HG02759 (cell line): ENCODE measurements around the gene ATP11C.
"Not testable (repeated sequence)": the region's sequence is repeated elsewhere in the genome, so short reads cannot be mapped to it uniquely, and the experiment has no call there.

Experiments
- ATAC-seq: cut with Tn5 transposase; IDR thresholded peaks from one replicate; pipeline ENCODE4 v1.9.1; 2021; ENCODE audit warnings: mild to moderate bottlenecking, moderate library complexity; ENCODE audit not compliant: unreplicated experiment

ATP11C gene

GRCh38 chrX:139932901-139933796 lies at the start of gene ATP11C:
TSS of gene ATP11C (minus strand) at chrX:139933053. CDS start at chrX:139932042, 1,011 bp downstream.
- peak; percentile 76 for ATAC-seq

- ATAC-seq: no peak
Observed at GRCh38 chrX:139974471-139974870, 41.6 kb upstream of the ATP11C start.

DNA sequence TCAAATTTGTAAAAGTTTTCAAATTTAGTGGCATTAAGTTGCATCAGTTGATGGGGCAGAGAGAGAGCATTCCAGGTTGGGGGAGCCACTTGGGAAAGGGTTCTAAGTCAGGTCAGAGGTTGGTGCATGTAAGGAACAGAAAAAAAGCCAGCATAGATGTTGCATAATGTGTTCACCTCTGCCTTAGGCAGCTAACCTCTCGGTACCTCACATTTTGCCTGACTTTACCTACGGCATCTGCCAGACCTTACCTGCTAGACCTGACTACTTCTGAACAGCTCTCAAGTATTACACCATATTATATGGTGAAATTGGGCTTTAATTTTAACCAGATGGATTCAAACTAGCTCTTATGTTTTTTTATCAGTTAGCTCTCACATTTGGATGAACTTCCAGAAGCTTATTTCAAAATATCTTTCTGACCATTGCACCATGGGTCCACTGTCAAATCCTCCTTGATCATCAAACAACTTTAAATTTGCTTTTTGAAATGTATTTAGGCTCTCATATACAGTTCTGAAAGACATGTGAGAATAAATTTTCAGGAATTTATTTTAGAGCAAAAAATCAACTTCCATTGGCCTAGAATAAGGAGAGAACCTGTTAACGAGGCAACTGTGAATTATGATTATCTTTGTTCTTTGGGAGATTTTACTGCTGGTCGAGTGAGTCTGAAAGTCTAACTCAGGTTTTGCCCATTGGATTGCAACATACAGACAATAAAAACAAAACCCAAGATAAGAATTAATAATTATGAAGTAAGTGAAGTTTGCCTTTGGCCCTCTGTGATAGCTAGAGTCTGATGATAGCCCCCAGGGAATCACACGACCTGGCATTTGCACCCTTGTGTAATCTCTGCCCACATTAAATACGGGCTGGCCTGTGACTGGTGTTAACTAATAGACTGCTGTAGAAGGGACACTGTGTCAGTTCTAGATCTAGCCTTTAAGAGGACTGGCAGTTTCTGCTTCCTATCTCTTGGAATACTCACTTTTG lies 40.1 kb upstream of the ATP11C start:
- no peak for ATAC-seq

DNA sequence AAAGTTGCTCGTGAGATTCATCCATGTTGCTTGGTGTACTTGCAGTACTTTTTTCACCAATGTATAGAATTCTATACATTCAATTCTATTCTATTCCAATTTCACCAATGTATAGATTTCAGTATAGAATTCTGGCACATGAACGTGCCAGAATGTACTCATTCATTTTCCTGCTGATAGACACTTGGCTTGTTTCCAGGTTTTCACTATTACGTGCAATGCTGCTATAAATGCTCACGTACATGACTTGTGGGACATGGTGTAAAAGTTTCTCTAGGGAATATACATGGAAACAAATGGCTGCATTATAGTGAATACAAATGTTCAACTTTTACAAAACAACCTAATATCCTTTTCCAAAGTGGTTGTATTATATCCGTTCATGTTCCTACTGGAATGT lies 39.3 kb upstream of the ATP11C start:
- ATAC-seq: no peak

- ATAC-seq: no peak
Observed at GRCh38 chrX:139971394-139971749, 38.5 kb upstream of the ATP11C start.

DNA sequence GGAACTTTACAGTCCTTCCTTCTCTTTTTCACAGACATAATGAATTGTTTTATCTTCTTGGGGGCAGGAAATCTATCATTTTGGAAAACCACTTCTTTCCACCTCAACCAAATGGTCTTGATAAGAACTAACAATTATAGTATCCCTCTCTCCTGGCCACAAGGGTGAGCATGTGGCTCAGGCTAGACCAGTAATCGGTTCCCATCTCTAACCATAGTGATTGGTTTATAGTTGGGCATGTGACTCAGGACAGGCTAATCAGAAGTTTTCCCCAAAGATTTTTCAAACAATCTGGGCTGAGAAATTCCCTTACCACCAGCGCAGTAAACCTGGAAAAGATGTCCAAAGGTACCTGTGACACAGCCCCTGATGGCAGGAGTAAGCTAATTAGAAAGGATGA lies 36.4 kb upstream of the ATP11C start:
- ATAC-seq: no peak

DNA sequence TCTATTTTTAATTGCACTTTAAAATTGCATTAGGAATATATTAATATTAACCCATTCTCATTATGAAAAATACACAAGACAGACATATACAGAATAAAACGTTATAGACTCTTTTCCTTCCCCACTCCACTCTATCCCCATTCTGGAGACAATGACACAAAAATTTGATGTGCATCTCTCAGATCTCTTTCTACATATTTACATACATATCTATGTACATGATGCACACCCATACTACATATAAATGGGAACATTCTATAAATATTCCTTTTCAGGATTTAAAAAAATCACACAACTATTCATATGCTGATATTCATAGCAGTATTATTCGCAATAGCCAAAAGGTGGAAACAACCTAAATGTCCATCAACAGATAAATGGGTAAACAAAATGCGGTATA lies 34.9 kb upstream of the ATP11C start:
- no peak for ATAC-seq

- ATAC-seq: no peak
Observed at GRCh38 chrX:139967300-139967699, 34.4 kb upstream of the ATP11C start.

DNA sequence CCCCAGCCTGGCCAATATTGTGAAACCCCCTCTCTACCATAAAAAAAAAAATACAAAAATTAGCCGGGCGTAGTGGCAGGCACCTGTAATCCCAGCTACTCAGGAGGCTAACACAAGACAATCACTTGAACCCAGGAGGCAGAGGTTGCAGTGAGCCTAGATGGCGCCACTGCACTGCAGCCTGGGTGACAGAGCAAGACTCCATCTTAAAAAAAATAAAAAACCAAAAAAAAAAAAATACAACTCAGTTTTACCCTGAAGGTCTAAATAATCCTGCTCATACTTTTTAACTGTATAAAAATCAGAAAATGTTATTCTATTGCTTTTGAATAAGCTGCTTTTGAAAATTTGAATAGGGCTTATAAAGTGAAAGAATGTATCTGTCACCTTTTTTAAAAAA lies 33.3 kb upstream of the ATP11C start:
- not testable (repeated sequence) for ATAC-seq

DNA sequence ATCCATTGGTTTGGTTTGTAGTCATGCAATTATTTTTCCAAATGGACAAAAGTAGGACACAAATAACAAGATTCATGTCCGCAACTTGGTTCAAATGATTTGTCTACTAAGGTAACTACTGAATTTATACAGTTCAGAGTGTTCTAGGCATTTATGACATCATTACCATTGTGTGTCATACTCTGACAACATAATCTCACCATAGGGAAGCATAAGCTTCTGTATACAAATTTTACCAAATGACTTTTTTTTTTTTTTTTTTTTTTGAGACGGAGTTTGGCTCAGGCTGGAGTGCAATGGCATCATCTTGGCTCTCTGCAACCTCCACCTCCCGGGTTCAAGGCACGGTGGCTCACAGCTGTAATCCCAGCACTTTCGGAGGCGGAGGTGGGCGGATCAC lies 32.6 kb upstream of the ATP11C start, which contains the start of gene CXorf66:
Gene CXorf66 (minus strand): TSS at position 101 of the 400 bp plus-strand sequence. CDS start 25 bp downstream, at position 76.
- no peak for ATAC-seq

DNA sequence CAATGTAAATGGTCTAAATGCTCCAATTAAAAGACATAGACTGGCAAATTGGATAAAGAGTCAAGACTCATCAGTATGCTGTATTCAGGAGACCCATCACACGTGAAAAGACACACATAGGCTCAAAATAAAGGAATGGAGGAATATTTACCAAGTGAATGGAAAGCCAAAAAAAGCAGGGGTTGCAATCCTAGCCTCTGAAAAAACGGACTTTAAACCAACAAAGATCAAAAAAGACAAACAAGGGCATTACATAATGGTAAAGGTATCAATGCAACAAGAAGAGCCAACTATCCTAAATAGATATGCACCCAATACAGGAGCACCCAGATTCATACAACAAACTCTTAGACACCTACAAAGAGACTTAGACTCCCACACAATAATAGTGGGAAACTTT lies 28.2 kb upstream of the ATP11C start:
- ATAC-seq: not testable (repeated sequence)

DNA sequence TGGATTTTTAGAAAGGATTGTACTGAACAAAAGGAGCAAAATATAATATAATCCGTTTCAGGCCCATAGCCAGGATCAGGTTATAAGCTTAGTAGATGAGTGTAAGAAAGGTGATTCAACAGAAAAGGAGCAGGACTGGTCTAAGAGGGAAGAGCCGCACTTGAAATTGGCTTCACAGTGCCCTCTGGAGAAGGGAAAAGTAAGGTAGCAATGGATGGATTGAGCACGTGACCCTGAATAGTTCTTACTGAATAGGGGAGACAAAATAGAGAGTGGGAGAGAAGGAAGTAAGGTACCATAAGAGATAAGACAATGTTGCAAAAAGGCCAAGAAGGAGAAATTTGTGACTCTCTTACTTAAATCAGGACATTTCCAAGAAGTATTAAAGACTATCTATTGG lies 16.9 kb upstream of the ATP11C start:
- no peak for ATAC-seq

- no peak for ATAC-seq
Observed at GRCh38 chrX:139945075-139945474, 12.2 kb upstream of the ATP11C start.

- ATAC-seq: no peak
Observed at GRCh38 chrX:139936259-139936658, 3.4 kb upstream of the ATP11C start.

- no peak for ATAC-seq
Observed at GRCh38 chrX:139933904-139934303, 1.1 kb upstream of the ATP11C start.

- peak; percentile 49 for ATAC-seq
Observed at GRCh38 chrX:139932073-139932900, 566 bp downstream of the ATP11C start.

DNA sequence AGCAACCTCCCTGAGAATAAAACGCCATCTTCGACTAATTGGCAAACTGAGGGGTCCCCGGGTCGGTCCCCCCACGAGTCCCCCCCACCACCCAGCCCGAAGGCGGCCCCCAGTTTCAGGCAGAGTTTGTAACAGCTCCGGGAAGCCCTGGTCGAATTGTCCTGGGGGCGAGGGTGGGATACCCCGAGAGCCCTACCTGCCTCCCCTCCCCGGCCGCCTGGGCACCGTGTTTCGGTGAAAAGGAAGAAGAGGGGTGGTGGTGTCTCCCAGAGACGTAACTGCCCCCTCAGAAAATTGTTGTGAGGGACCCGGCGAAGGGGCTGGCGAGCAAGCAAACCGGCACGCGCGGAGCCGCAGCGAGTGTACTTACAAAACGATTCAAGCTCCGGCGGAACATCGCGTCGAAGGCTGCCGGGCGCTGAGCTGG lies 1.2 kb downstream of the ATP11C start:
- ATAC-seq: no peak

- peak; percentile 10 for ATAC-seq
Observed at GRCh38 chrX:139930916-139931645, 1.8 kb downstream of the ATP11C start.

DNA sequence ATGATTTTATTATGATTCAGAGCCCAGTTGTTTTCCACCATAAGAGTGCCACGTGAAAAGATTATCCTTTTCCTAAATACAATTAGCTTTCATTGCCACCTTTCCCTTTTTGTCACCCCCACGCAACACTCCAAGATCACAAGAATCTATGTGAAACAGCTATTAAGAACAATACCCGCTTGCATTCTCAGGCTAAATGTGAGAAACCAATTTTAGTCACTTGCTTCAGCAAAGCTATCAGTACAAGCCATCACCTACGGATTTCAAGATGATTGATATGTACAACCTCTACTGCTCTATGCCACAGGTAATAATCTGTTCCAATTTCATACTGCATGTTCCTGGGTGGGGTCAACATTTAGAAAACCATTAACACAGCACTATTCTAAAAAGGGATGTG lies 2.5 kb downstream of the ATP11C start:
- ATAC-seq: no peak

DNA sequence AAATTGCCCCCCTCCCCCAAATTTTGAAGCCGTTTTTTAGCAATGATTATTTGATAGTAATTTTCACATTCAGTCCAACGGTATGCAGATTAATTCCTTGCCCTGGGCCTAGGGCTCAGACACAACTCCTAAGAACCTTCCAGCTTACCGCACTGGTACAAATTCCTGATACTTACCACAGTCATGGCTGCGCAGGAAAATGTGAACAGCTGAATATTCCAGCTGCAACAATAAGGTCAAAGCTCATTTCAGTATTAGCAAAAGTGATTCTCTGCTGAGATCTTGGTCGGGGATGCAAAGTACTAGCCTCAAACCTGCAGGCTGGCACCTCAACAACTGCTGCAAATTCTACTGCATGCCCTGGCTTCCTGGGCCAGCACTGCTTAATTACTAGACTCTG lies 3.0 kb downstream of the ATP11C start:
- ATAC-seq: no peak
